ENCODE results near the gene SCAF4. TPM values are rescaled to one million over a fixed set of nuclear protein-coding genes. Genes with fewer than 3 reads are reported as not detected.

SCAF4 gene
- total RNA-seq, 1 donor from 2014 or later, result 51.9 TPM

- Mint-ChIP-seq H3K4me3 (ENCODE audit: unreplicated experiment) (no peak overlapping the region), H3K36me3 (ENCODE audit: unreplicated experiment) (no peaks in the 10 kb centered on the region), H3K9me3 (ENCODE audit: unreplicated experiment) (peaks cover 4% of the 10 kb centered on the region), H3K4me1 (ENCODE audit: low read depth, unreplicated experiment) (peaks cover 8% of the 10 kb centered on the region), H3K27me3 (ENCODE audit: unreplicated experiment) (peaks cover 4% of the 10 kb centered on the region), H3K27ac (ENCODE audit: unreplicated experiment) (no peak overlapping the region)
- DNase-seq, result no peak
- TF ChIP-seq, protein P1, sequence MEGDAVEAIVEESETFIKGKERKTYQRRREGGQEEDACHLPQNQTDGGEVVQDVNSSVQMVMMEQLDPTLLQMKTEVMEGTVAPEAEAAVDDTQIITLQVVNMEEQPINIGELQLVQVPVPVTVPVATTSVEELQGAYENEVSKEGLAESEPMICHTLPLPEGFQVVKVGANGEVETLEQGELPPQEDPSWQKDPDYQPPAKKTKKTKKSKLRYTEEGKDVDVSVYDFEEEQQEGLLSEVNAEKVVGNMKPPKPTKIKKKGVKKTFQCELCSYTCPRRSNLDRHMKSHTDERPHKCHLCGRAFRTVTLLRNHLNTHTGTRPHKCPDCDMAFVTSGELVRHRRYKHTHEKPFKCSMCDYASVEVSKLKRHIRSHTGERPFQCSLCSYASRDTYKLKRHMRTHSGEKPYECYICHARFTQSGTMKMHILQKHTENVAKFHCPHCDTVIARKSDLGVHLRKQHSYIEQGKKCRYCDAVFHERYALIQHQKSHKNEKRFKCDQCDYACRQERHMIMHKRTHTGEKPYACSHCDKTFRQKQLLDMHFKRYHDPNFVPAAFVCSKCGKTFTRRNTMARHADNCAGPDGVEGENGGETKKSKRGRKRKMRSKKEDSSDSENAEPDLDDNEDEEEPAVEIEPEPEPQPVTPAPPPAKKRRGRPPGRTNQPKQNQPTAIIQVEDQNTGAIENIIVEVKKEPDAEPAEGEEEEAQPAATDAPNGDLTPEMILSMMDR (IDR thresholded peaks at IDR 0.05; ENCODE audit: partially characterized antibody, unreplicated experiment), result no peak
Measured at GRCh38 chr21:31727181-31727580, 4.7 kb downstream of the SCAF4 start.

DNA sequence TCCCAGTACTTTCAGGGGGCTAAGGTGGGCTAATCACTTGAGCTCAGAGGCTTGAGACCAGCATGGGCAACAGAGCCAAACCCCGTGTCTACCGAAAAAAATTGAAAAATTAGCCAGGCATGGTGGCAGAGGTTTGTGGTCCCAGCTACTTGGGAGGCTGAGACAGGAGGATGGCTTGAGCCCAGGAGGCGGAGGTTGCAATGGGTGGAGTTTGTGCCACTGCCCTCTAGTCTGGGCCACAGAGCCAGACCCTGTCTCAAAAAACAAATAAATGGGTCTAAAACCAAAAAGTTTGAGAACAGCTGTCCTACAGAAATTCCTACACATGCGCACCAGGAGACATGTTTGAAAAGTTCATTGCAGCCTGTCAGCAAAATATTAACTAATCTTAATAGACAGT lies 5.5 kb downstream of the SCAF4 start:
- H3K4me1 Mint-ChIP-seq (ENCODE audit: low read depth, unreplicated experiment), result peaks cover 8% of the 10 kb centered on the region
- peaks cover 4% of the 10 kb centered on the region for H3K27me3 Mint-ChIP-seq (ENCODE audit: unreplicated experiment)
- TF ChIP-seq, protein P1 (IDR thresholded peaks at IDR 0.05; ENCODE audit: partially characterized antibody, unreplicated experiment), result no peak
- no peak for DNase-seq
- H3K27ac Mint-ChIP-seq (ENCODE audit: unreplicated experiment), result no peak overlapping the region
- H3K36me3 Mint-ChIP-seq (ENCODE audit: unreplicated experiment), result no peaks in the 10 kb centered on the region
- no peak overlapping the region for H3K4me3 Mint-ChIP-seq (ENCODE audit: unreplicated experiment)
- H3K9me3 Mint-ChIP-seq (ENCODE audit: unreplicated experiment), result peaks cover 4% of the 10 kb centered on the region

GRCh38 chr21:31725202-31725839 lies 6.6 kb downstream of the SCAF4 start:
- no peak overlapping the region for H3K4me3 Mint-ChIP-seq (ENCODE audit: unreplicated experiment)
- DNase-seq, result no peak
- no peaks in the 10 kb centered on the region for H3K36me3 Mint-ChIP-seq (ENCODE audit: unreplicated experiment)
- peaks cover 8% of the 10 kb centered on the region for H3K4me1 Mint-ChIP-seq (ENCODE audit: low read depth, unreplicated experiment)
- TF ChIP-seq, protein P1 (IDR thresholded peaks at IDR 0.05; ENCODE audit: partially characterized antibody, unreplicated experiment), result no peak
- H3K27me3 Mint-ChIP-seq (ENCODE audit: unreplicated experiment), result no peaks in the 10 kb centered on the region
- no peaks in the 10 kb centered on the region for H3K9me3 Mint-ChIP-seq (ENCODE audit: unreplicated experiment)
- H3K27ac Mint-ChIP-seq (ENCODE audit: unreplicated experiment), result no peak overlapping the region

DNA sequence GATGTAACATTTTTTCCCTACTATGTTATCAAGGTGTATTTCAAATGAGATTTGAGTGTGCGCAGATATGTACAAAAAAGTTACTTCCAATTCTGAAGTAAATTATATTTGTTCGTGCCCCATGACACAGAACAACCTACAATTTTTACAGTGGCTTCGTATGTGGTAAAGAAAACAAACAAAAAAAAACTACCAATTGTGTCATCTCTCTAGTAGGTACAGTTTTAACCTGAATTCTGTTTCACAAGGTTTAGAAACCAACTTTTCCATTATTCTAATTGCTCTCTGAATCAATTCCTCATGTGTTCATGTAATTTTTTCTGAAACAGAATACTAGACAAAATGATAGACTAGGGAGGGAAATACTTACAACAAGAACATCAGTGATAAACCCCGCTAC lies 7.4 kb downstream of the SCAF4 start:
- Mint-ChIP-seq H3K36me3 (ENCODE audit: unreplicated experiment) (no peaks in the 10 kb centered on the region), H3K4me3 (ENCODE audit: unreplicated experiment) (no peak overlapping the region), H3K27me3 (ENCODE audit: unreplicated experiment) (no peaks in the 10 kb centered on the region), H3K27ac (ENCODE audit: unreplicated experiment) (no peak overlapping the region), H3K9me3 (ENCODE audit: unreplicated experiment) (peaks cover 1% of the 10 kb centered on the region), H3K4me1 (ENCODE audit: low read depth, unreplicated experiment) (peaks cover 6% of the 10 kb centered on the region)
- TF ChIP-seq, protein P1 (IDR thresholded peaks at IDR 0.05; ENCODE audit: partially characterized antibody, unreplicated experiment), result no peak
- no peak for DNase-seq

- H3K4me3 Mint-ChIP-seq (ENCODE audit: unreplicated experiment), result no peak overlapping the region
- H3K4me1 Mint-ChIP-seq (ENCODE audit: low read depth, unreplicated experiment), result peaks cover 11% of the 10 kb centered on the region
- H3K27ac Mint-ChIP-seq (ENCODE audit: unreplicated experiment), result no peak overlapping the region
- peaks cover 1% of the 10 kb centered on the region for H3K9me3 Mint-ChIP-seq (ENCODE audit: unreplicated experiment)
- TF ChIP-seq, protein P1 (IDR thresholded peaks at IDR 0.05; ENCODE audit: partially characterized antibody, unreplicated experiment), result no peak
- no peak for DNase-seq
- no peaks in the 10 kb centered on the region for H3K27me3 Mint-ChIP-seq (ENCODE audit: unreplicated experiment)
- no peaks in the 10 kb centered on the region for H3K36me3 Mint-ChIP-seq (ENCODE audit: unreplicated experiment)
Measured at GRCh38 chr21:31721381-31721780, 10.5 kb downstream of the SCAF4 start.

All from glutamatergic neuron (in vitro differentiated cells).